Ecto neural progenitor cell (in vitro differentiated cells): Measurements from ENCODE around the gene ADRA2C.

Source experiments
- DNase-seq: peaks from one replicate; pipeline ENCODE4 v3.0.0-alpha.2; 2018; ENCODE audit warnings: low spot score

ADRA2C gene

GRCh38 chr4:3777669-3778068 lies 11.5 kb downstream of the ADRA2C start:
- no peak for DNase-seq

- no peak for DNase-seq
These were observed 13.3 kb downstream of the ADRA2C start for GRCh38 chr4:3779509-3779908.

DNA sequence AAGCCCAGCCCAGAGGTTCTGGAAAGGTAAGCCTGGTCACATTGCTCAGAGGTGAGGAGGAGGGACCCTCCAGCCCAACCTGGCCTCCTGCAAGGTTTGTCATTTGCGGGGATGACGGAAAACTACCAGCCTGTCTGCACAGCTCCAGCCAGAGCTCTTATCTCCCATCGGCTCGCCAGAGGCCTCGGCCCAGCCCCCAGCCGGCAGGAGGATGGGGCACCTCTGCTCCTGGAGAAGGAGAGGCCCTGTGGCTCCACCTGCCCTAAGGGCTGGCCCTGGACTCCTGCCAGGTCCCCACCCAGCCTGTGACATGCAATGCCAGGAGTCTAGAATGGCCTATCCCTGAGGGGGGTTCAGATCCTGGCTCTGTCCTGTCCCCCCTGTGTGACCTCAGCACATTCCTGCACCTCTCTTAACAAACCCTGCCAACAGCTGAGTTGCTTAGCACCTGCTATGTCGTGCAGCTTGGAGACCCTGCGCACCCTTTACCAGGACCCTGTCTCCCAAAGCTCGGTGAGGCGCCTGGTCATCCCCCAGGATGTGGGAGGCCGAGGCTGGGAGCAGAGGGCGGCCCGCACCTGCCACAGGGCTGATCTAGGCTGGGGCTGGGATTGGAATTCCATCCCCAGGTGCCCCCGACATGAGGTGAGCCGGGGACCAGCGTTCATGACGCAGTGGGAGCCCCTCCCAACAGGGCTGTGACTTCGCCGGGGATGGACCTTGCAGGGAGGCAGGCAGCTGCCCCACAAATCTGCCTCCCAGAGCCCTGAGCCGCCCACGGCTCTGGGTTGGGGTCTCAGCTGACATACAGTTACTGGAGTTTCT lies 14.4 kb downstream of the ADRA2C start:
- no peak for DNase-seq

- no peak for DNase-seq
These were observed 15.2 kb downstream of the ADRA2C start for GRCh38 chr4:3781193-3781886.

DNA sequence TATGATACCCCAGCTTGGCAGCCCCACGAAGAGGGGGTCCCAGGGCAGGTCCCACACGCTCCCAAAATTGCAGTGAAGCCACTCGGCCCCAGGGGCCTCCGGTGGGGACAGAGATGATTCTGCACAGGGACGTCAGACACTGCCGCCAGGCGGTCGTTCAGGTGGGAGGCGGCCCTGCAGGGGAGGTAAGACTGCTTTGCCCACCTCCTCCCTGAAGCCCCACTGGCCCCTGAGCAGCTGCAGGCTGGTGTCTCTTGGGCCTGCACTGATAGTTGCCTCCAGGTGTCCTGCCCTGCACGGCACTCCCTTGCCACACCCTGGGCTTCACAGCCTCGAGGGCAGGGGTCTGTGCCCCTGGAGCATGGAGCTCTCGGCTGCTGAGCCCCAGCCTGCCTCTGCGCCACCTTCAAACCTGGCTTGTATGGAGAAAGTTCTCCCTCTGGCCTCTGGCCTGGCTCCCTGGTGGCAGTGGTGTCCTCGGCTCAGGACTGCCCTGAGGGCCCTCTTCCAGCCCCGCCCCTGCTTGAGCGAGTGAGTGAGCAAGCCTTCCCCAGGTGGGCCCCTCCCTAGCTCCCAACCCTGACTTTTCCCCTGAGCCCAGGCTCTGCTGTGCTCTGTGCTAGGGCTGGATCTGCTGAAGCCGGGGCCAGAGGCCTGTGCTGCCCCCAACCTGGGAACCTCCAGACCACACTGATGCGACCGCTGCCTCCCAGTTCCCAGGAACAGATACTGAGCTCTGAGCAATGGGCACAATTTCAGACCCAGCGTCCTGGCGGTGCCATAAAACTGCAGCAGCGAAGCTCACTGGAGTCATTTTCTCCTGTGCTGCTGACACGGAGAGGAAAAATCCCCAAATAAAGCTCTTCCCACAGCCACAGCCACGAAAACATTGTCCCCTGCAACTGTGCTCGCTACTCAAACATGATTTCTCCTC lies 16.1 kb downstream of the ADRA2C start:
- DNase-seq = no peak

- DNase-seq = peak; percentile 78
These were observed 17.6 kb downstream of the ADRA2C start for GRCh38 chr4:3783693-3784306.

DNA sequence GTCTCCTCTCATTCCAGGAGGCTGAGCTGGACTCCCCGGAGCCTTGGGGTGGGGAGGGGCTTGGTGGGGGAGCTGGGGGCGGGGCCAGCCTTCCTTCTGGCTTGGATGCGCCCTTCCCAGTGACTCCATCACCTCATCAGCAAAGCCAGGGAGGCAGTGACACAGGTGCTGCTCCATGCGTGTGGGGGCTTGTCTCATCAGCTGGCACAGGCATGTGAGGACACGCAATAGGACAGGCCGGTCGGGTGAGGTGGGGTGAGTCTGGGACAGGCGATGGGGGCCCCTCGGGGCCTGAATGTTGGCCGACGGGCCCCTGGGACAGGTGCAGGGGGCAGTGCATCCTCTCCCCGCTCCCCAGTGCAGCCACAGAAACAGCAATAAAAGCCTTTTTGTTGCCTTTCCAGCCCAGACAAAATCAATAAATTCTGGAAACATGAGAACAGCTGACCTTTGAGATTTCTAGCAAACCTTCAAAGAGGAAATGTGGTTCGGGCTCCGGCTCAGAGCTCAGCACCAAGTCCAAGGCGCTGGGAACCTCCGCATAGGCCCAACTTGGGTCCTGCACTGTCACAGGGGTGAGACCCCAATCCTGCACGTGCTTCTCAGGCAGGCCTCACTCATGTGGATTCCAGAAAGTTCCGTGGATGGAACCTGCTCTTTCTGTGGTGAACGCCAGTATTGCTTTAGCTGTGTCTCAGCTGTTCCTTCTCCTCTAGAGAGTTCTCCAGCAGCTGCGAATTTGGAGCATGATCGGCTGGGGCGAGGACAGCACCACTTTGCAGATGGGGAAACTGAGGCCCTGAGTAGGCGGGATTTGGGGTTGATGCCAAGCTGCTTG lies 18.5 kb downstream of the ADRA2C start:
- no peak for DNase-seq

DNA sequence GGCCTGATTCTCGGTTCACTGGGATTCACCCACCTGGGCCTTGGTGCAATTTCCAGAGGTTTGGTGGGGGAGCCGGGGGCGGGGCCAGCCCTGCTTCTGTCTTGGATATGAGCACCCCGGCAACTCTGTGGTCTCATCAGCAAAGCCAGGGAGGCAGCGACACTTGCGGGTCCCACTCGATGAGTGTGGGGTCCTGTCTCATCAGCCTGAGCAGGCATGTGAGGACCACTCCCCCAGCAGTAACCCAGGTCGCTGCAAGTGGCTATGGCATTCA lies 19.0 kb downstream of the ADRA2C start:
- no peak for DNase-seq

GRCh38 chr4:3786196-3786869 lies 20.1 kb downstream of the ADRA2C start:
- DNase-seq = no peak

GRCh38 chr4:3787489-3788365 lies 21.5 kb downstream of the ADRA2C start:
- no peak for DNase-seq

DNA sequence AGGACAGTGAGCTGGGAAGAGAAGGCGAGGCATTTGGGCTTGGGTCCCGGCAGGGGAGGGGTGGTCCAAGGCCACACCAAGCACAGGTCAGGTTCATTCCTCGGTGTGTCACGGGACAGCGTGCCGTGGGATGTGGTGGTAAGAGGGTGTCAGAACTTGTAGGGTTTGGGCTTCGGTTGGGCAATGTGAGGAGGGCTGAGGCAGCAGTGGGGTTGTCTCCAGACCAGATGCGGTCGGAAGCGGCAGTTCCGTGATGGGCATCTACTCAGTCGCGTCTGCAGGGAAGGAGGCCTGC lies 22.1 kb downstream of the ADRA2C start:
- DNase-seq = no peak

- no peak for DNase-seq
These were observed 23.4 kb downstream of the ADRA2C start for GRCh38 chr4:3789587-3789986.

GRCh38 chr4:3790006-3790561 lies 23.9 kb downstream of the ADRA2C start:
- DNase-seq = no peak

DNA sequence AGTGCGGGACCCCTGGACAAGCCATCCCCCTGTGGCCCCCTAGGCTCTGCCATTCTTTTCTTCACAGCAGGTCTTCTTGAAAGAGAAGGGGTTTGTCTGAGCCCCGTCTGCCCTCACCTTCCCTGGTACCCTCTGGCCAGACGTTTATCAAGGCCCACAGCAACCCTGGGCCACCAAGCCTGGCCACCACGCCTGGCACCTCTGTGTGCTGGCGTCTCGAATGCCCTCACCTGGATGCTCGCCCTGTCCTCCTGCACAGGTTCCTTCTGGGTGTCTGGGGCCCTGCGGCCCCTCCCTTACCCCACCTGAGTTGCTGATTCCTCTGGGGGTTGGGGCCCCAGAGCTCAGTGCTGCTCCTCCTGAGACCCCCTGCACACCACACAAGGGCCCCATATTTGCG lies 25.1 kb downstream of the ADRA2C start:
- DNase-seq = no peak

DNA sequence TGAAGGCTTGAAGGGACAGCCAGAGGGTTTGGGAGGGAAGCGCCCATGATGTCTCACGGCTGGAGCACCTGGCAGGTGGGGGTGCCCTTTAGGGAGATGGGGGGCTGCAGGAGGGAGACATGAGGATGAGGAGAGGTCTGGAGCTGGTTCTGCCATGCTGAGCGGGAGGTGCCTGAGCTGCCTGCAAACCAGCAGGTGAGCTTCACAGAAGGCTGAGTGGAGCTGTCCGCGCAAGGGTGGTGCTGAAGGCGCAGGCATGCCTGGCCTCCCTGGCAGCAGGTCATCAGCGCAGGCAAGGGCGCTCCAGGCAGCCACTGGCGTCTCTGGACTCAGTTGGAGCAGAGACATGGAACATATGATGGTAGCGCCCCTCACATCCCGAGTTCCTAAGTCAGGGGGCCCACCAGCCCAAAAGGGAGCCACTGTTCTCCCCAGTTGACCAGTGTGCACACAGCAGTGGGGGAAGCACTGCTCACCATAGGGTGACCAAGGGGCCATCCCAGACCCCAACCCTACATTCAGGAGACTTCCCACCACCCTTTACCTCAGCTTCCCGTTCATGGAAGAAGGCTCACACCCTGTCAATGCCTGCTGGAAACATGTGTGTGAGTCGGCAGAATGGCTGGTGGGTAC lies 25.8 kb downstream of the ADRA2C start:
- DNase-seq = peak; percentile 88

DNA sequence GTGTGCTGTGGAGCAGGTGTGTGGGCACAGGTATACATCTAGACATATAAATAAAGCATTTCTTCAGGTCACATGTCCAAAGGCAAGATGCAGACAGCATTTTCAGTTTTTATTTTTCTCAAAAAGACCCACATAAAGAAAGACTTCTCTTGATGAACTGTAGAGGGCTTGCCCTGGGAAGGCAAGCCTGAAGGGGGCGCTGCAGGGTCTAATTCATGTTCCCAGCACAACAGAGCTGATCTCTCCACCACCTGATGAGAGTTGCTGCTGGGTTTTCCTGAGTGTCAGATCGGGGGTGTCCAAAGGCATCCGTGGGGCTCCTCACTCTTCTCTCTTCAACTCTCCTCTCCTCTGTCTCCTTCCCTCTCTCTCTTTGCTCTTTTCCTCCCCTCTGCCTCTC lies 26.6 kb downstream of the ADRA2C start:
- DNase-seq = peak; percentile 78

DNA sequence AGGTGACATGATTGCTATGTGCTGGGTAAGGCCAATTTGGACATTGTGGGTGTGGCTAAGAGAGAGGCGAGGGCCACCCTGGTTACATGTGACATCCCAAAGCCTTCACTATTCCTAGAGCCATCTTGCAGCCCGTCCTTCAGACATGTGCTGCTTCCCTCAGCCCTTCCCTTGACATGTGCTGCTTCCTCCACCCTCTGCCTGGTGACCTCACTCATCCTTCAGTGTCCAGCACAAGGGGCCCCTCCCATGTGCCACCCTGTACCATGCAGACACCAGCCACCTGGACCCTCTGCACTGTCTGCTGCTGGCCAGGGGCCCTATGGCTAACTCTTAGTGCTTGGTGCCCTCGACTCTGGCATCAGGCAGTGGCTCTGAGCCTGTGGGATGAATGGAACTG lies 27.4 kb downstream of the ADRA2C start:
- no peak for DNase-seq

- no peak for DNase-seq
These were observed 30.8 kb downstream of the ADRA2C start for GRCh38 chr4:3796960-3797359.
